GM19043 (cell line): ENCODE measurements around the gene KCNH1.
A peak's percentile ranks its signal among the peaks of the same experiment; 100 is the strongest.
"Not testable (repeated sequence)": the region's sequence is repeated elsewhere in the genome, so short reads cannot be mapped to it uniquely, and the experiment has no call there.

Source experiments
- ATAC-seq: cut with Tn5 transposase; IDR thresholded peaks from one replicate; pipeline ENCODE4 v1.9.1; 2021; ENCODE audit warnings: low read depth; ENCODE audit not compliant: unreplicated experiment

The KCNH1 gene

DNA sequence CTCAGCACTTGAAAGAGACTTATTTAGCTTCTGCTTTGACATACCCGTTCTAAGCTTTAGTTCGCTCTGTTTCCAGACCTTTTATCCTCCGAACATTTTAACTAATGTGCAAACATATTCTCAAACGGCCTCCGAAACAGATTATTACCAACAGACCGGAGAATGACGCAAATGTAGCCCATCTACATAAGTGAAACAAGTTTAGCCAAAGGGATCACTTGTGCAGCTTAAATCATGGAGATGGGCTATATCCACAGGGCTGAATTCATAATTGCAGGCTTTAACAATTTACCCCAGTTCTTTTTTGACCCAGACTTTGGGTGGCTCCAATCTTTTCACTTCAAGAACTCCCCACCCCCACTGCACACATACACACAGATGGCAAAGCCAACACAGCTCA lies 119.7 kb downstream of the KCNH1 start:
- no peak for ATAC-seq

GRCh38 chr1:211013346-211014240 lies 120.4 kb downstream of the KCNH1 start:
- no peak for ATAC-seq

DNA sequence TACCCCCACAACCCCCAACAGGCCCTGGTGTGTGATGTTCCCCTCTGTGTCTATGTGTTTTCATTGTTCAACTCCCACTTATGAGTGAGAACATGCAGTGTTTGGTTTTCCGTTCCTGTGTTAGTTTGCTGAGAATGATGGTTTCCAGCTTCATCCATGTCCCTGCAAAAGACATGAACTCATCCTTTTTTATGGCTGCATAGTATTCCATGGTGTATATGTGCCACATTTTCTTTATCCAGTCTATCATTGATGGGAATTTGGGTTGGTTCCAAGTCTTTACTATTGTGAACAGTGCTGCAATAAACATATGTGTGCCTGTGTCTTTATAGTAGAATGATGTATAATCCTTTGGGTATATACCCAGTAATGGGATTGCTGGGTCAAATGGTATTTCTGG lies 122.8 kb downstream of the KCNH1 start:
- ATAC-seq, result not testable (repeated sequence)

GRCh38 chr1:211009944-211010343 lies 124.0 kb downstream of the KCNH1 start:
- no peak for ATAC-seq

GRCh38 chr1:211007830-211008229 lies 126.1 kb downstream of the KCNH1 start:
- no peak for ATAC-seq

GRCh38 chr1:210995931-210996330 lies 138.0 kb downstream of the KCNH1 start:
- not testable (repeated sequence) for ATAC-seq

DNA sequence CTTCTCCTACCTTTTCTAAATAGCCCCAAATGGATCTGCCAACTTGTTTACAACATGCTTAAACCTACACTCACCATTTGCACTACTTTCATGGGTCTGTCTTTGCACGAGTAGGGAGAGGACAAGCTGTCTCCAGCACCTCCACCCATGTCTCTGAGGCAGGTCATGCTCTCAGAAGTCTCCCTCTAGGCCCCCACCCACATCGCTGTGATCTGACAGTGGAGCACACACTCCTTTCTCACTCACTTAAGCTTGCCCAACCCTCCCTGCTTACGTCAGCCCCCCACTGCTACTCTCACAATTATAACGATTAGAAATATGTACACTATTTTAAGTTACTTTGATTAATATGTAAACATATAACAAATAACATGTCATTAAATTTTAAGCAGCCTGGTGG lies 141.1 kb downstream of the KCNH1 start:
- ATAC-seq, result no peak

DNA sequence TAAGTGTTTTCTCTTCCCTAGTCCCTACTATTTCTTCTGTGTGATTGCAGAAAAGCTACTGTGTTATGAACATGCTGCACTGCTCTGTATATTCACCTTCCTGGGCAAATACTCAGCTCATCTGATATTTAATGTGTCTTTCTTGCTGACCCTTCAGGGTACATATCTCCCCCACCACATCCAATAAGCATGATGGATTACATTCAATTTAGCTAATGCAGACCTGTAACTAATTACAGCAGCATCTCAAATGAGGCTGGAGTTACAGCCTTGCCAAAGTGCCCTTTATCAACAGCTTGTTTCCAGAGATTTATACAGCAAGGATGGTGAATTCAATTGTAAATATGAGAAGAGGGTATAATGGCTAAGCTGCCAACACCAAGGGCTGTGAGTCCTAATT lies 144.0 kb downstream of the KCNH1 start:
- no peak for ATAC-seq

DNA sequence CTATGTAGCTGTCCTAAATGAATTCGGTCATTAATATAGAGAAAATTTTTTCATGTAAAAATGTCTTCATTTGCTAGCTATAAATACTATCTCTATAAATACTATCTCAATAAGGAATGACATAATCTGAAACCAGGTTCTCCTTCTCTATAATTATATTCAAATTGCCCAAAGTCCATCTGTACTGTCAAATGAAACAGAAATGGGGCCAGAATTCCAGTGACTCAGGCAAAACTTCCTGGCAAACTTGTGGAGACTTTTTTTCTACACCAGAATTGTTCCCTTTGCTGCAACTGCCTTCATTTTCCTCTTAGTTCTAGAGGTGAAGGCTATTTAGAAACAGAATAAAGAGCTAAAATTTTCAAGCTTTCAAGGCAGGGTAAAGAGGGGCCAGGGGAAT lies 152.5 kb downstream of the KCNH1 start:
- ATAC-seq, result no peak

- no peak for ATAC-seq
Observed at GRCh38 chr1:210980082-210980481, 153.9 kb downstream of the KCNH1 start.

DNA sequence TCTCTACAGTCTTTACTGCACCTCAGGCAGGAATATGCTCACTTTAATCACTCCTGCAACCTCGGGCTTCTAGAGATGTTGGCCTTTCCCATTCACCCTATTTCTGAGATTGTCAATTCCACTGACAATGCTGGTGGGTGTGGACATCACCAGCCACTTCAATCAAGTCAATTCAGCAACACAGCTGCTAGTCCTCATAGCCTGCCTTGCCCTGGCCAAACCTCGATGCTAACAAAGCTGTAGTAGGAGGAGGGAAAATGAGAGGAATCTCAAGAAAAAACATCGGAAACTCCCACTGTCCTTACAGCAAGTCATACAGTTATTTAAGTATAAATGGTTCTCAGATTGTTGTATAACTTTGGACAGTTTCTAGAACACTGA lies 155.0 kb downstream of the KCNH1 start:
- no peak for ATAC-seq

GRCh38 chr1:210978316-210978973 lies 155.5 kb downstream of the KCNH1 start:
- ATAC-seq, result peak; percentile 66

GRCh38 chr1:210951279-210951678 lies 182.7 kb downstream of the KCNH1 start:
- ATAC-seq, result no peak

- ATAC-seq, result peak; percentile 62
Observed at GRCh38 chr1:210949940-210950546, 183.9 kb downstream of the KCNH1 start.

GRCh38 chr1:210949489-210949888 lies 184.5 kb downstream of the KCNH1 start:
- ATAC-seq, result no peak

DNA sequence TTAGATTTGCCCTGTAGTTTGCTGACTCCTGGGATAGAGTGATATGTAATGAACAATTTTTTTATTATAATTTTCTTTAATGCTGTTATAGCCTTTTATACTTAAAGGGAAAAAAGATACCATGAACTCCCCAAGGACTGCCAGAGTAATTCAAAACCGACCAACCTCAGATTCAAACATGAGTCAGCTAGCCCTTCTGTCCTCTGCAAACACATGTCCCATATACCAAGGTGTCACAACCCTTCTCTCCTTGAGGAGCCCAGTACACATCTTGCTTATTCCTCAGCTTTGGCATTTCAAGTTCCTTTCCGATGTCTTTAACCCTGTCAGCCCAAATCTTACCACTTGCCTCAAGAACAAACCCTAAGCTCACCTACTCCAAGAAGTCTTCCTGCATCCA lies 184.9 kb downstream of the KCNH1 start:
- ATAC-seq, result no peak

DNA sequence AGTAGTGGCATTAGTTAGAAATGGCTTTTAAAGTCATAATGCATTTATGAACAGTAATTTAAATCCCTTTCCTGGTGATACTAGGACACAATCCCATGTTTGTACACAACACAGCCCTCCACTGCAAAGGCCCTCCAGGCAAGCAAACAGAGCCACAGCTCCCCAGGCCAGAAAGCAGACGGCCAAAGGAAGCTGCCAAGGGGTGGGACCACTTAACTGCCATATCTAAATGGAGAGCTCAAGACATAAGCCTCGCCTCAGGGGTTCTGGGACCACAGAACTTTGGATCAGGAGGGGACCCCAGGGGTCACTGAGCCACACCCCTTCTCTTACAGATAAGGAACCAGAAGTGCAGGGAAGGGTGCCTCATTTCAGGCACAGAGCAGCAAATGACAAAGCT lies 189.7 kb downstream of the KCNH1 start:
- no peak for ATAC-seq

- no peak for ATAC-seq
Observed at GRCh38 chr1:210942513-210942912, 191.4 kb downstream of the KCNH1 start.

- no peak for ATAC-seq
Observed at GRCh38 chr1:210940081-210940617, 193.8 kb downstream of the KCNH1 start.

GRCh38 chr1:210938416-210938925 lies 195.5 kb downstream of the KCNH1 start:
- no peak for ATAC-seq

GRCh38 chr1:210937846-210938245 lies 196.1 kb downstream of the KCNH1 start:
- ATAC-seq, result no peak
